OCI-LY1 (cell line): ENCODE data around the gene SMIM20.

ENCODE experiments used
- H2AFZ ChIP-seq: fragments of 200-600 bp; sonication (generic), shearing (Covaris generic); 2 replicates; pipeline ENCODE4 v1.6.0; 2014; ENCODE audit warnings: antibody characterized with exemption, mild to moderate bottlenecking, low read length
- H3F3A ChIP-seq: fragments of 200-600 bp; sonication (generic), shearing (Covaris generic); 2 replicates; pipeline ENCODE4 v1.6.0; 2014; ENCODE audit warnings: mild to moderate bottlenecking, antibody characterized with exemption, low read length, moderate library complexity; ENCODE audit not compliant: insufficient read depth
- H3K27ac ChIP-seq: fragments of 200-600 bp; sonication (generic); 2 replicates; pipeline ENCODE4 v1.5.1; 2014; ENCODE audit warnings: low read length, mixed run types, mild to moderate bottlenecking, low read depth; ENCODE audit not compliant: poor library complexity, severe bottlenecking
- H3K27me3 ChIP-seq: fragments of 200-600 bp; sonication (generic); 2 replicates; pipeline ENCODE4 v1.6.0; 2014; ENCODE audit warnings: antibody characterized with exemption, mild to moderate bottlenecking, low read length, moderate library complexity; ENCODE audit not compliant: insufficient read depth
- H3K36me3 ChIP-seq: fragments of 200-600 bp; sonication (generic); 2 replicates; pipeline ENCODE4 v1.6.1; 2014; ENCODE audit warnings: mild to moderate bottlenecking, antibody characterized with exemption, low read length, moderate library complexity, mixed read lengths; ENCODE audit not compliant: insufficient read depth
- H3K4me1 ChIP-seq: fragments of 200-600 bp; sonication (generic); 2 replicates; pipeline ENCODE4 v1.5.1; 2014; ENCODE audit warnings: mild to moderate bottlenecking, low read length, moderate library complexity; ENCODE audit not compliant: insufficient read depth, severe bottlenecking
- H3K4me2 ChIP-seq: fragments of 200-600 bp; sonication (generic), shearing (Covaris generic); 2 replicates; pipeline ENCODE4 v1.6.1; 2014; ENCODE audit warnings: low read length
- H3K4me3 ChIP-seq: fragments of 200-600 bp; sonication (generic); 2 replicates; pipeline ENCODE4 v1.5.1; 2014; ENCODE audit warnings: low read length, low read depth, mild to moderate bottlenecking, mixed read lengths; ENCODE audit not compliant: poor library complexity, severe bottlenecking
- H3K79me2 ChIP-seq: fragments of 200-600 bp; shearing (Covaris generic); 2 replicates; pipeline ENCODE4 v1.6.1; 2016; ENCODE audit warnings: mixed run types, low read length, mixed read lengths; ENCODE audit not compliant: insufficient read depth
- H3K9ac ChIP-seq: fragments of 200-600 bp; sonication (generic), shearing (Covaris generic); 2 replicates; pipeline ENCODE4 v1.6.1; 2014; ENCODE audit warnings: mild to moderate bottlenecking, low read length, mixed read lengths
- H3K9me2 ChIP-seq: fragments of 200-600 bp; sonication (generic), shearing (Covaris generic); 2 replicates; pipeline ENCODE4 v1.6.1; 2014; ENCODE audit warnings: low read depth, mild to moderate bottlenecking, low read length, mixed read lengths
- H3K9me3 ChIP-seq: fragments of 200-600 bp; shearing (Covaris generic); 2 replicates; pipeline ENCODE4 v1.6.1; 2014; ENCODE audit warnings: low read length, mixed read lengths
- H4K20me1 ChIP-seq: fragments of 200-600 bp; sonication (generic), shearing (Covaris generic); 2 replicates; pipeline ENCODE4 v1.6.0; 2016; ENCODE audit warnings: mild to moderate bottlenecking, low read length; ENCODE audit not compliant: insufficient read depth
- EZH2 ChIP-seq: fragments of 200-600 bp; sonication (generic), shearing (Covaris generic); IDR thresholded peaks from 2 replicates; pipeline ENCODE4 v1.8.0; 2017; ENCODE audit warnings: borderline replicate concordance, mixed run types, mild to moderate bottlenecking, antibody characterized with exemption, low read length, moderate library complexity, mixed read lengths
- TF ChIP-seq, protein P1 (sequence below): fragments of 200-600 bp; sonication (generic), shearing (Covaris generic); IDR thresholded peaks from 2 replicates; pipeline ENCODE4 v1.5.1; 2017; ENCODE audit warnings: mild to moderate bottlenecking, antibody characterized with exemption, low read length, moderate library complexity, mixed read lengths

Gene SMIM20

GRCh38 chr4:25867781-25868294 lies 46.2 kb upstream of the SMIM20 start:
- H3K9ac ChIP-seq = peak overlapping the region; percentile 78
- no peak overlapping the region for H2AFZ ChIP-seq
- H3K4me2 ChIP-seq = peak overlapping the region; percentile 90
- H3K9me3 ChIP-seq = no peaks in the 10 kb centered on the region
- no peak for TF ChIP-seq EZH2
- TF ChIP-seq, protein P1, sequence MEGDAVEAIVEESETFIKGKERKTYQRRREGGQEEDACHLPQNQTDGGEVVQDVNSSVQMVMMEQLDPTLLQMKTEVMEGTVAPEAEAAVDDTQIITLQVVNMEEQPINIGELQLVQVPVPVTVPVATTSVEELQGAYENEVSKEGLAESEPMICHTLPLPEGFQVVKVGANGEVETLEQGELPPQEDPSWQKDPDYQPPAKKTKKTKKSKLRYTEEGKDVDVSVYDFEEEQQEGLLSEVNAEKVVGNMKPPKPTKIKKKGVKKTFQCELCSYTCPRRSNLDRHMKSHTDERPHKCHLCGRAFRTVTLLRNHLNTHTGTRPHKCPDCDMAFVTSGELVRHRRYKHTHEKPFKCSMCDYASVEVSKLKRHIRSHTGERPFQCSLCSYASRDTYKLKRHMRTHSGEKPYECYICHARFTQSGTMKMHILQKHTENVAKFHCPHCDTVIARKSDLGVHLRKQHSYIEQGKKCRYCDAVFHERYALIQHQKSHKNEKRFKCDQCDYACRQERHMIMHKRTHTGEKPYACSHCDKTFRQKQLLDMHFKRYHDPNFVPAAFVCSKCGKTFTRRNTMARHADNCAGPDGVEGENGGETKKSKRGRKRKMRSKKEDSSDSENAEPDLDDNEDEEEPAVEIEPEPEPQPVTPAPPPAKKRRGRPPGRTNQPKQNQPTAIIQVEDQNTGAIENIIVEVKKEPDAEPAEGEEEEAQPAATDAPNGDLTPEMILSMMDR = no peak
- no peaks in the 10 kb centered on the region for H3K9me2 ChIP-seq
- peaks cover 96% of the 10 kb centered on the region for H3K4me1 ChIP-seq
- H3K36me3 ChIP-seq = no peaks in the 10 kb centered on the region
- H3F3A ChIP-seq = 0 out of 2 replicates have a peak, but pooled peaks cover 3% of the 10 kb centered on the region
- H4K20me1 ChIP-seq = no peaks in the 10 kb centered on the region
- no peaks in the 10 kb centered on the region for H3K27me3 ChIP-seq
- H3K4me3 ChIP-seq = peak overlapping the region; percentile 57
- peaks cover 5% of the 10 kb centered on the region; the same call in 1 of the 2 replicates for H3K79me2 ChIP-seq
- peak overlapping the region; percentile 100 for H3K27ac ChIP-seq

GRCh38 chr4:25870081-25870480 lies 43.9 kb upstream of the SMIM20 start:
- Histone ChIP-seq H3K36me3 (no peaks in the 10 kb centered on the region), H3K4me2 (peak overlapping the region; percentile 90), H3F3A (peaks cover 17% of the 10 kb centered on the region), H3K9ac (peak overlapping the region; percentile 78), H3K9me2 (no peaks in the 10 kb centered on the region), H4K20me1 (no peaks in the 10 kb centered on the region), H3K4me3 (peak overlapping the region; percentile 57), H3K79me2 (no peaks in the 10 kb centered on the region), H3K27ac (peak overlapping the region; percentile 100), H3K27me3 (no peaks in the 10 kb centered on the region), H2AFZ (no peak overlapping the region), H3K9me3 (no peaks in the 10 kb centered on the region), H3K4me1 (peaks cover 100% of the 10 kb centered on the region)
- TF ChIP-seq EZH2 = no peak
- TF ChIP-seq, protein P1 = no peak

DNA sequence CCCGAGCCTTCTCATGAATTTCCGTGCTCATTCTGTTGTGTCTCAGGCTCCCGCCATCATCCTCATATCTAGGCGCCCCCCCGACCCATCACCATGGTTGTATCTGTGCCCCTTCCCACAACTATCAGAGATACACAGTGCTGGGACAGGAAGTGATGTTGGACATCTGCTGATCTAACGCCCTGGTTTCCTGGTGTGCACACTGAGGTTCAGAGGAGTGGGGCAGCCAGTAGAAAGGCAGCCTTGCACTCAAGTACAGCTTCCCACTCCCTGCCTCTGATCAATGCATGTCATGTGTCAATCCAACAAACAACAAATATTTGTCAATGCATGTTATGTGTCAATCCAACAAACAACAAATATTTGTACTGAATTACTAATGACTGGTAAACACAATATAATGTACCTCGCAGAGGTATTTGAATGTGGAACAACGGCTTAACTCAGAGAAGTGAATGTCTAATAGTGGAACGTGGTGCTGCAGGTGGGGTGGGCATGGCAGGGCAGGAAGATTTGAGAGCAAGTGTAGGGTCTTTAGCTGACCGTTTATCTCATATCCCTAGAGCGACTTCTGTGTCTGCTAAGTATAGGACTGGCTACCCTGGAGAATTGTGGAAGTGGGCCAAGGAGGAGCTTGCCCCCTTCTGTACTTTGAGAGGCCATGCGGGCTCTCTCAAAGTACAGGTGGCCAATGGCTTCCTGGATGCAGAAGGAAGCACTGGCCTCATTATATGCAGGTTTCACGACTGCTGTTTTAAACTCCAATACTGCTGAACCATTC lies 41.0 kb upstream of the SMIM20 start:
- no peaks in the 10 kb centered on the region for H3K9me2 ChIP-seq
- TF ChIP-seq, protein P1 = no peak
- no peak for TF ChIP-seq EZH2
- peaks cover 22% of the 10 kb centered on the region for H3F3A ChIP-seq
- peak overlapping the region; percentile 100 for H3K27ac ChIP-seq
- no peaks in the 10 kb centered on the region for H3K79me2 ChIP-seq
- H2AFZ ChIP-seq = no peak overlapping the region
- H3K4me3 ChIP-seq = no peak overlapping the region
- no peaks in the 10 kb centered on the region for H3K27me3 ChIP-seq
- no peaks in the 10 kb centered on the region for H4K20me1 ChIP-seq
- H3K4me1 ChIP-seq = peaks cover 100% of the 10 kb centered on the region
- H3K36me3 ChIP-seq = no peaks in the 10 kb centered on the region
- H3K4me2 ChIP-seq = peak overlapping the region; percentile 63
- H3K9ac ChIP-seq = peak overlapping the region; percentile 78
- H3K9me3 ChIP-seq = no peaks in the 10 kb centered on the region
